ENCODE results near the gene FAM222A.
"Not testable (repeated sequence)": the region's sequence is repeated elsewhere in the genome, so short reads cannot be mapped to it uniquely, and the experiment has no call there.

FAM222A gene

DNA sequence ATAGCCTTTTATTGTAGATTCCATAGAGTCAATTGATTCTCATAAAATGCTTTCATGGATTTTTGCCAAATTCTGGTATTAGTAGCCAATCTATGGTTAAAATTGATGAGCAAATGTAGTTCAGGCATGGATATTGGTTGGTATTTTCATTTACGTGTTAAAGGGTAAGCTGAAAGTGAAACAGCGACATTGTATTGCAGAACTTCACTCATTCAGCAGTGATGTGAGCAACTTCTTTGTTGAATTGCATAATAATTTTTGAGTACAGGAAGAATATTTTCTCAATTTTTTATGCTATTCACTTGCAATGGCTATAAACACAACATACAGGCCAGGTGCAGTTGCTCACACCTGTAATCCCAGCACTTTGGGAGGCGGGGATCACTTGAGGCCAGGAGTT lies 24.2 kb upstream of the FAM222A start:
- Histone ChIP-seq H3K4me1 (peaks cover 8% of the 10 kb centered on the region), H3K4me3 (ENCODE audit: low read depth, low read length) (no peak overlapping the region), H3K36me3 (no peaks in the 10 kb centered on the region), H3K9me3 (no peaks in the 10 kb centered on the region; the same call in 1 of the 2 replicates), H3K27me3 (no peaks in the 10 kb centered on the region)
- no peak for DNase-seq
- TF ChIP-seq, protein P1, sequence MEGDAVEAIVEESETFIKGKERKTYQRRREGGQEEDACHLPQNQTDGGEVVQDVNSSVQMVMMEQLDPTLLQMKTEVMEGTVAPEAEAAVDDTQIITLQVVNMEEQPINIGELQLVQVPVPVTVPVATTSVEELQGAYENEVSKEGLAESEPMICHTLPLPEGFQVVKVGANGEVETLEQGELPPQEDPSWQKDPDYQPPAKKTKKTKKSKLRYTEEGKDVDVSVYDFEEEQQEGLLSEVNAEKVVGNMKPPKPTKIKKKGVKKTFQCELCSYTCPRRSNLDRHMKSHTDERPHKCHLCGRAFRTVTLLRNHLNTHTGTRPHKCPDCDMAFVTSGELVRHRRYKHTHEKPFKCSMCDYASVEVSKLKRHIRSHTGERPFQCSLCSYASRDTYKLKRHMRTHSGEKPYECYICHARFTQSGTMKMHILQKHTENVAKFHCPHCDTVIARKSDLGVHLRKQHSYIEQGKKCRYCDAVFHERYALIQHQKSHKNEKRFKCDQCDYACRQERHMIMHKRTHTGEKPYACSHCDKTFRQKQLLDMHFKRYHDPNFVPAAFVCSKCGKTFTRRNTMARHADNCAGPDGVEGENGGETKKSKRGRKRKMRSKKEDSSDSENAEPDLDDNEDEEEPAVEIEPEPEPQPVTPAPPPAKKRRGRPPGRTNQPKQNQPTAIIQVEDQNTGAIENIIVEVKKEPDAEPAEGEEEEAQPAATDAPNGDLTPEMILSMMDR (IDR thresholded peaks at IDR 0.05; ENCODE audit: low read depth, low read length): no peak

DNA sequence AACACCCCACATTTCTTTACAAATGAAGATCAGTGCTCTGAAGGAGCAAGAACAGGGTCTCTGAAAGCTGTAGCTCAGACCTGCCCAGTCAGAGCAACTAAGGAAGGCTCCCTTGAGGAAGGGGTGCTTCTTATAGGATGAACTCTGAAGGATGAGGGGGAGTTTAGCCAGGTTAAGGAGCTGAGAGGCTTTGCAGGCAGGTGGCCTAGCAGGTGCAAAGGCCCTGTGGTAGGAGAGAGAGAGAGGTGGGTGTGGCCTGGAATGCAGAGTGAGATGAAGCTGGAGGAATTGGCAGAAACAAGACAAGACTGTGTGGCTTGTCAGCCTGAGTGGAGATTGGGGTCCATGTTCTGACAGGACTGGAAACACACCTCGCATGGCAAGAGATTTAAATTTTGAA lies 20.5 kb upstream of the FAM222A start:
- no peak for DNase-seq
- Histone ChIP-seq H3K36me3 (no peaks in the 10 kb centered on the region), H3K4me1 (peaks cover 12% of the 10 kb centered on the region), H3K4me3 (ENCODE audit: low read depth, low read length) (no peak overlapping the region), H3K27me3 (no peaks in the 10 kb centered on the region), H3K9me3 (no peaks in the 10 kb centered on the region; the same call in 1 of the 2 replicates)
- TF ChIP-seq, protein P1 (IDR thresholded peaks at IDR 0.05; ENCODE audit: low read depth, low read length): no peak

GRCh38 chr12:109693653-109694600 lies 19.7 kb upstream of the FAM222A start:
- Histone ChIP-seq H3K36me3 (no peaks in the 10 kb centered on the region), H3K4me3 (ENCODE audit: low read depth, low read length) (no peak overlapping the region), H3K9me3 (no peaks in the 10 kb centered on the region; the same call in 1 of the 2 replicates), H3K4me1 (peaks cover 17% of the 10 kb centered on the region), H3K27me3 (no peaks in the 10 kb centered on the region)
- TF ChIP-seq, protein P1 (IDR thresholded peaks at IDR 0.05; ENCODE audit: low read depth, low read length): no peak
- DNase-seq: no peak

DNA sequence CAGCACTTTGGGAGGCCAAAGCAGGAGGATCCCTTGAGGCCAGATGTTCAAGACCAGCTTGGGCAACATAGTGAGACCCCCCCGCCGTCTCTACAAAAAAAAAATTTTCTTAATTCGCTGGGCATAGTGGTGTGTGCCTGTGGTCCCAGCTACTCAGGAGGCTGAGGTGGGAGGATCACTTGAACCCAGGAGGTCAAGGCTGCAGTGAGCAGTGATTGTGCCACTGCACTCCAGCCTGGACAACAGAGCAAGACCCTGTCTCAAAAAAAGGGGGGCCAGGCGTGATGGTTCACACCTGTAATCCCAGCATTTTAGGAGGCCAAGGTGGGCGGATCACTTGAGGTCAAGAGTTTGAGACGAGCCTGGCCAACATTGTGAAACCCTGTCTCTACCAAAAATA lies 19.0 kb upstream of the FAM222A start:
- H3K4me3 ChIP-seq (ENCODE audit: low read depth, low read length); H3K27me3 ChIP-seq; DNase-seq; H3K36me3 ChIP-seq; H3K9me3 ChIP-seq: not testable (repeated sequence)
- peaks cover 17% of the 10 kb centered on the region for H3K4me1 ChIP-seq

- no peaks in the 10 kb centered on the region; the same call in 1 of the 2 replicates for H3K9me3 ChIP-seq
- no peaks in the 10 kb centered on the region for H3K36me3 ChIP-seq
- no peaks in the 10 kb centered on the region for H3K27me3 ChIP-seq
- DNase-seq: no peak
- TF ChIP-seq, protein P1 (IDR thresholded peaks at IDR 0.05; ENCODE audit: low read depth, low read length): no peak
- peaks cover 19% of the 10 kb centered on the region for H3K4me1 ChIP-seq
- no peak overlapping the region for H3K4me3 ChIP-seq (ENCODE audit: low read depth, low read length)
These were observed 18.2 kb upstream of the FAM222A start for GRCh38 chr12:109695416-109695815.

- H3K4me3 ChIP-seq (ENCODE audit: low read depth, low read length): no peak overlapping the region
- no peaks in the 10 kb centered on the region for H3K9me3 ChIP-seq
- no peak for DNase-seq
- TF ChIP-seq, protein P1 (IDR thresholded peaks at IDR 0.05; ENCODE audit: low read depth, low read length): no peak
- no peaks in the 10 kb centered on the region for H3K27me3 ChIP-seq
- H3K4me1 ChIP-seq: peaks cover 25% of the 10 kb centered on the region
- H3K36me3 ChIP-seq: no peaks in the 10 kb centered on the region
These were observed 17.6 kb upstream of the FAM222A start for GRCh38 chr12:109695961-109696461.
